ENCODE results near the gene PLA2G15.

DNA sequence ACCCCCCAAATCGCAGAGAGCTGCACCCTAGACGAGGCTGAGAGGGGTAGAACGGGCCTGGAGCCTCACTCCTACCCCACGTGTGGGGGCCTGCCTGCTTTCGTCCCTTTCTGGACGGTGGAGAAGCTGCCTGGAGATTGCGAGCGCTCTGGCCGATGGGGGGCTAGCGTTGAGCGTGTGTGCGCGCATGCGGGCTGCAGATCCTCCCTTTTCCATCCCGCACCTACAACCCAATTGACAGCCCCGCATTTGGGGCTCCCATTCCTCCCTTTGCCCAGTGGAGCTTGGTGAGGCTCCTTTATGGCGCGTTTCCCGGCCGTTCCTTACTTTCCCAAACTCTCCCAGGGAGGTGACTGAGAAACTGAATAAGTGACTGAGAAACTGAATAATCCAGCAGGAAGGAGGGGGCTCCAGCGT lies 8.3 kb upstream of the PLA2G15 start:
- TF ChIP-seq, protein P1, sequence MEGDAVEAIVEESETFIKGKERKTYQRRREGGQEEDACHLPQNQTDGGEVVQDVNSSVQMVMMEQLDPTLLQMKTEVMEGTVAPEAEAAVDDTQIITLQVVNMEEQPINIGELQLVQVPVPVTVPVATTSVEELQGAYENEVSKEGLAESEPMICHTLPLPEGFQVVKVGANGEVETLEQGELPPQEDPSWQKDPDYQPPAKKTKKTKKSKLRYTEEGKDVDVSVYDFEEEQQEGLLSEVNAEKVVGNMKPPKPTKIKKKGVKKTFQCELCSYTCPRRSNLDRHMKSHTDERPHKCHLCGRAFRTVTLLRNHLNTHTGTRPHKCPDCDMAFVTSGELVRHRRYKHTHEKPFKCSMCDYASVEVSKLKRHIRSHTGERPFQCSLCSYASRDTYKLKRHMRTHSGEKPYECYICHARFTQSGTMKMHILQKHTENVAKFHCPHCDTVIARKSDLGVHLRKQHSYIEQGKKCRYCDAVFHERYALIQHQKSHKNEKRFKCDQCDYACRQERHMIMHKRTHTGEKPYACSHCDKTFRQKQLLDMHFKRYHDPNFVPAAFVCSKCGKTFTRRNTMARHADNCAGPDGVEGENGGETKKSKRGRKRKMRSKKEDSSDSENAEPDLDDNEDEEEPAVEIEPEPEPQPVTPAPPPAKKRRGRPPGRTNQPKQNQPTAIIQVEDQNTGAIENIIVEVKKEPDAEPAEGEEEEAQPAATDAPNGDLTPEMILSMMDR (IDR thresholded peaks at IDR 0.05; ENCODE audit: low read depth, low read length, poor library complexity, severe bottlenecking): no peak
- TF ChIP-seq EZH2phosphoT487 (IDR thresholded peaks at IDR 0.05; ENCODE audit: borderline replicate concordance, low read length): no peak
